Measurements from ENCODE around the gene TECTB. TPM values are rescaled to one million over a fixed set of nuclear protein-coding genes. Genes with fewer than 3 reads are reported as not detected.
"Not testable (repeated sequence)": the region's sequence is repeated elsewhere in the genome, so short reads cannot be mapped to it uniquely, and the experiment has no call there.

TECTB gene
- polyA plus RNA-seq (2013, experiment 1 of 2; ENCODE audit: insufficient read length) = not detected
- polyA plus RNA-seq (2013, experiment 2 of 2; ENCODE audit: insufficient read length) = not detected

DNA sequence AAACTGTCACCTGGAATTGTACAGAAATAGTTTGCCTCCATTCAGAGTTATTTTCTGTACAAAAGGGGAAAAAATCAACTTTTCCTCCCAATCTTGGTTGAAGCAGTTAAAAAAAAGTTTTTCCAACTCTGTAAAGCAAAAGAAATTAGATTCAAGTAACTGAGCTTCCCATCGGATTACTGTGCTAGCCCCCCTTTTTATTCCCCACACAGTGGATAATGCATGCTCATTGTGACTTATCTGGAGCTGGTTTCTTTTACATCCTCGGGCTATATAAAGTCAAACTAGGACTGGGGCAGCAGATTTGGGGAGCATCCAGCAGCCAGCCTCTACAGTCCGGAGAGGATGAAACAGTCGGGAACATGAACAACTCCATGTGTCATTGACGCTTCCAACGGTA lies at the start of gene TECTB:
TECTB (plus strand) TSS at position 301 of the 400 bp plus-strand sequence. CDS start 335 bp downstream, outside the sequence.
- no peak for DNase-seq

DNA sequence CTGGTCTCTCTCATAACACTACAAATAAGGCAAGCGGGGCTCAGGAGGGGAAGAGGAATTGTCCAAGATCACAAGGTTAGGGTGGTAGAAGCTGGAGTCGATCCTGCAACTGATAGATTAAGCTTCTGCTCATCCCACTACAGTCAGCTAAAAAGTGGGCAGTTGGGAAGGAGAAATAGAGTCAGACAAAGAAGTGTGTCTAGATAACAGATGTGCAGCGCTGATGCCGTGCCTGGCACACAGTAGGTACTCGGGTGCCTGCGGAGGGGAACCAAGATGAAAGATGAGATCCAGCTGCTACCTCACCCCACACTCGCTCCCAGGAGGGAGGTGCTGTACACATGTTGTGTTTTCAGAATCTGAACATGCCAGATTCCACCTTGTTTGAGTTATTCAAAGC lies 48.1 kb upstream of the TECTB start:
- no peak for DNase-seq

GRCh38 chr10:112235920-112236319 lies 47.3 kb upstream of the TECTB start:
- DNase-seq = peak; percentile 17

DNA sequence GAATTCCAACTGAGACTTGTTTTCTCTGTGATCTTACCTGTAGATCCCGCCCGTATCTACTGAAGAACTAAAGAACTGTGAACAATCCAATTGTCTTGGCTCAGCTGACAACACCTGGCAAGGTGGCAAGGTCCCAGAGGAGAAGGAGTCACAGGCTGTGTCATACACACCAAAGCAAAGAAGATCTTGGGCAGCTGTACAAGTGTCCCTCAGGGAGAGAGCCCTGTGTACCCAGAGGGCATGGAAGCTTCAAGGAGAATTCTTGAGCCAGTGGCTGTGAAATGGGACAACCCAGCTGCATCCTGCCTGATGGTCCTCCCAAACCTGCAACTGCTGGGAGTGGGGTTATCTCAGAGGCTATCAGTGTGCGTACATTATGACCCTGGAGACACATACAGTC lies 46.7 kb upstream of the TECTB start:
- DNase-seq = no peak

GRCh38 chr10:112239347-112239746 lies 43.9 kb upstream of the TECTB start:
- DNase-seq = no peak

DNA sequence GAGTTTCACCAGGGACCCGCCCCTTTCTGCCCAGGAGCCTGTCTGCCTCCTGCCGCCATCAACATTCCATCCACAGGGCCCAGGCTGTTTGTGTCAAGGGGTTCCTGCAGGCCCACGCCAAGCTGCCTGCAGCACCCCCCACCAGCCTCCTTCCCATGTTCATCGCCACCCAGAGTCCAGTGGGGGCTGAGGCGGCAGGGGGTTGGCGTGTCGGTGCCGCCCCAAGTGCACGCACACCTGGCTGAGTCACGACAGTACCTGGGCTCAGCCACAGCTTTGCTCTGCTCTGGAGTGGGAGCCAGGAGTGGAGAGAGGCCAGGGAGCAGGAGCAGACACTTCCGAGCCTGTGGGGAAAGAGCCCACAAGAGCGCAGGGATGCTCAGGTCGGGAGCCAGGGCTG lies 42.8 kb upstream of the TECTB start:
- DNase-seq = no peak

- no peak for DNase-seq
Observed at GRCh38 chr10:112241651-112242341, 41.4 kb upstream of the TECTB start.

- DNase-seq = no peak
Observed at GRCh38 chr10:112242769-112243168, 40.4 kb upstream of the TECTB start.

DNA sequence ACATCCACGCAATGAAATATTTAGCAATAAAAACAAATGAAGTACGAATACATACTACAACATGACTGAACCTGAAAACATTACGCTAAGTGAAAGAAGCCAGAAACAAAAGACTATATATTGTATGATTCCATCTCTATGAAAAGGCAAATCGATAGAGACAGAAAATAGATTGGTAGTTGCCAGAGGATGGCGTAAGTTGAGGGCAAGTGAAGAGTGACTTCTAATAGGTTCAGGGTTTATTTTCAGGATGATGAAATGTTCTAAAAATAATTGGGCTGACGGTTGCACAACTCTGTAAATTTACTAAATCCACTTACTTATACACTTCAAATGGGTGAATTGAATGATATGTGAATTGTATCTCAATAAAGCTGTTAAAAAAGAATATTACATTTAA lies 39.5 kb upstream of the TECTB start:
- DNase-seq = no peak

GRCh38 chr10:112244197-112244596 lies 39.0 kb upstream of the TECTB start:
- peak; percentile 38 for DNase-seq

DNA sequence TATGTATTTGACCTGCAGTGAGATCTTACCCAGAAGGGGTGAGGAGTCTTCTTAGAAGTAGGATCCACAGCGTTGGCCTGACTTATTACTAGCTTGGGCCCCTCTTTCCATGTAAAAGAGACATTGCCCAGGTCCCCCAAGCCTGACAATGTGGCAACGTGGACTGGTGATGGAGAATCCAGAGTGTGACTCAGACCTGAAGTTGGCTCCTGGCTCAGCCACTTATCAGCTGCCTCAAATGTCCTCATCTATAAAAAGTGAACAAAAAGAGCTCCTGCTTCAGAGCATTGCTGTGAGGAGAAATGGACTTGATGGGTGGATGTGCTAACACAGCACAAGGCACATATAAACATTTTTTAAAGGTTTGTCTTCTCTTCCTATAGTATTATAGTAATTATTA lies 35.4 kb upstream of the TECTB start:
- no peak for DNase-seq

DNA sequence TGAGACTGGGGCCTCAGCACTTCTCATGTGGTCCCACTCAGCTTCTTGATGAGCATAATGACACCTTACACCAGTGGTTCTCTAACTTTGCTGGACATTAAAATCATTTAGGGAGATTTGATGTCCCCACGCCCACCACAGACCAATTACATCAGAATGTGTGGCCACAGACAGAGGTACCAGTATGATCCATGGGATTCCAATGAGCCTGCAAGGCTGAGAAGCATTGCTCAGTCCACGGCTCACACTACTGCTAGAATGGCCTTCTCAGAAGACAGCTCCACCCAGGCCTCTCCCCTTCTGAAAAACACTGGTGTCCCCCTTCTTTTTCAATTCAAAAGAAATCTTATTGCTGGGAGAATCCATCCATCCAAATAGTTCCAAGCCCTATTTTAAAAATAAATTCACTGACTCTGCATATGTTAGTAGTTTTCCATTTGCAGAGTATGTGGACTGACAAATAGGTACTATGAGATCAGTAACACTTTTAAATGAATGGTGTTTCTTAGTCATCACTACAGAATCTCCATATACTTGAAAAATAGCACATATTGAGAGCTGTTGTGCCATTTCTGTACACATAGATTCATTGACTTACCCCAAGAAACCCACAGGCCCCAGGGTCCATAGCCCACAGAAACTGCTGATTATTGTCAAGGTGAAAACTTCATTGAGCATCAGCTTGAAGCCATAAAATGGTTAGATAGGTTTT lies 34.5 kb upstream of the TECTB start:
- no peak for DNase-seq

DNA sequence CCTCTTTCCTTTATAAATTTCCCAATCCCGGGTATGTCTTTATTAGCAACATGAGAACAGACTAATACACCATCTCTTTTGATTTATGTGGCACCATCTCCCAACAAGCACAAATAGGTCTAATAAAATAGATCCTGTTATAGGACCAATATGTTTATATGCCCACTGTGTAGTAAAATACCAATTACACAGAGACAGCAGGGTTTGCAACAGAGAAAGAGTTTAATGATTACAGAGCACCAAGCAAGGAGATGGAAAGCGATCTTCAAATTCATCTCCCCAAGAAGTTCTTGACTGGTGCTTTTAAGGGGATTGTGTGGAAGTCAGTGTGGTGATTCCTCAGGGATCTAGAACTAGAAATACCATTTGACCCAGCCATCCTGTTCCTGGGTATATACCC lies 33.5 kb upstream of the TECTB start:
- DNase-seq = no peak

DNA sequence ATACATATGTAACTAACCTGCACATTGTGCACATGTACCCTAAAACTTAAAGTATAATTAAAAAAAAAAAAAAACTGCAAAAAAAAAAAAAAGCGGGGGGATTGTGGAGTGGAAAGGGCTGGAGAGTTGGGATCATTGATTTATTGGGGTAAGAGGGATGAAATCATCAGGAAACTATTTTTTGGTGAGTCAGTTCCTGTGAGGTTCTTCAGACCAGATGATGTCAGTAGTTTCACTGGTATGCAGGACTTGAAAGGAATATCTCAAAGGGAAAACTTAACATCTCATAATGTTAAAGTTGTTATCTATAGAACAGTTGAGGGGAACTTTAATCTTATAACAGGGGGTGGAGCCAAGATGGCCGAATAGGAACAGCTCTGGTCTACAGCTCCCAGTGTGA lies 32.6 kb upstream of the TECTB start:
- DNase-seq = peak; percentile 77

- DNase-seq = not testable (repeated sequence)
Observed at GRCh38 chr10:112251238-112251637, 32.0 kb upstream of the TECTB start.

DNA sequence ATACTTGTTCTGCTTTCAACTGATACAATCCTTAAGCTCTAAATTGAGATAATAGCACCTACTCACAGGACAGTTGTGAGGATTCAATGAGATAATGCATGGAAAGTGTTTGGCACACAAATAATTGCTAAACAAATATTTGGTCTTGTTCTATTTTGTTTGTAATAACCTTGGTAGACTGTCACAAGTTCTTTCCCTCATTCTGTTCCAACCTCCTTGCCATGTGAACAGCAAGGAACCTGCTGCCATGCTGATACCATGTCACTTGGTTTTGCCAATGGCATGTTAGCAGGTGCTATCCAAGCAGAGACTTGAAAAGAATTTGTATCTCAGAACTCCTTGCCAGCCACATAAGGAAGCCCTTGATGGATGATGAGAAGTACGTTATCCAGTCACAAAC lies 24.8 kb upstream of the TECTB start:
- DNase-seq = no peak

DNA sequence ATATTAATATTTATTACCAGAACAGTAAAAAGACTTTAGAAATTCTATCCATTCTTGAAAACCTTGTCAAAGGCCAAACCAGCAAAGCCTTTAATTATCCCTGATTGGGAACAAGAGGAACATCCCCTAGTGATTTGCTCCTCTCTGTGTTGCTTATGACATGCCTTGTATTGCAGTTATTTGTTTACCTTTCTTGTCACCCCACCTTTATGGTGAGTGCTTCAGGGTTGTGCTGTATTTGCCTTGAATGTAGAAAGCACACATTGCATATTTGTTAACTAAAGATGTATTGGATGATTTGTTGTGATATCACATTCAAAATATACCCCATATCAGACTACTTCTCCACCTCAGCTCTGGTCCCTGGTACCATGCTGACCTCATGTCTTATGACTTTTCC lies 23.5 kb upstream of the TECTB start:
- DNase-seq = no peak

- no peak for DNase-seq
Observed at GRCh38 chr10:112260831-112261230, 22.4 kb upstream of the TECTB start.

GRCh38 chr10:112261281-112261822 lies 21.8 kb upstream of the TECTB start:
- peak; percentile 78 for DNase-seq

GRCh38 chr10:112262546-112262945 lies 20.7 kb upstream of the TECTB start:
- DNase-seq = peak; percentile 61

GRCh38 chr10:112265745-112266144 lies 17.5 kb upstream of the TECTB start:
- peak; percentile 28 for DNase-seq

DNA sequence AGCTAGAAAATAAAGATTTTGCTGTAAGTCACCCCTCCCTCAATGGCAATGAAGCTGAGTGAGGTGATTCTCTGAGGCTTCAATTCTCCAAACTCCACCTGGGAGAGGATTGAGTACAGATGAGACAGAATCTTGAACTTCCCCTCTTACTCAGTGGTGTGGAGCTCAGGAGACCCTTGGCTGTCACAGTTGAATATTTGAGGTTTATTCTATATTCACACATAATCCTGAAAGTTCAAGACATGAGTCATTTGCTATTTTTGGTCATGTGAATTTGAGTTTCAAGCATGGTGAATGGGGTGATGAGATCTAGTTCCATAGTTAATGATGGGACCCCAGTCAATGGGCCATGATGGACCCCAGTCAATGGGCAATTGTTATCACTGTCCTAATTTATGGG lies 13.9 kb upstream of the TECTB start:
- peak; percentile 77 for DNase-seq

DNA sequence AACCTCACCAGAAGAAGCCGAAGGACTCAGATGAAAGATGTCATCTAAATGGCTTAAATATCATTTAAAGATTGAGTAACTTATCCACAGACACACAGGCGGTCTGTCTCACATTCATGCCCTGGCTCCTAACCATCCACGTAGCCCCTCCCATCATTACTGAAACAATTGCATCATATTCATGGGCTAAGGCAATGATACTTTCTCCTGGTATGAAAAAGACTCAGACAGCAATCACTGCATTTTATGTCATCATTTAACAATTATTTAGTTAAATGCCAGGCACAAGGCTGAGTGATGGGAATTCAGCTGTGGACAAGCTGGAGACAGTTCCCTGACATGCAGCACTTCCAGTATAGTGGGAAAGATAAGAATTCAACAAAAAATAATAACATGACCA lies 11.2 kb upstream of the TECTB start:
- peak; percentile 91 for DNase-seq

DNA sequence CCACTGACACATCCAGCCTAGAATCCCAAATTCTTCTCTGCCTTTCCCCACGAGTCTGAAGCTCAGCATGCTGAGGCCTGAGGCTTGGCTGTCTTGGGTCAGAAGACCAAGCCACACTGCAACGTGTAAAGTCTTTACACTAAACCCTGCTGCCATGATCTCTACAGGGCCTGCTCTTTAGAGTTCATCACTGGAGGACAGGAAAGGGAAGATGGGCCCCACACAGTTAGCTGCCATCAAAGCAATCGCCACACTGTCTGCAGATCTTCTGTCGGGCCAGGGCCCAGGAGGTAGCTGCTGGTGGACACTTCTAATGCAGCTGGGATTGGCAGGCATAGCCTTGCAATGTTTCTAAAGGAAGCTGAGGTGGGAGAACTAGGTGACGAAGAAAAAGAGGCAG lies 8.4 kb upstream of the TECTB start:
- no peak for DNase-seq

Measured in fibroblast of skin of abdomen (primary cell).